Measurements from ENCODE around the gene PLPP3. TPM values are rescaled to one million over a fixed set of nuclear protein-coding genes. Genes with fewer than 3 reads are reported as not detected.

PLPP3 gene
- total RNA-seq, 4 donors from 2014 or later, result 138 to 244 (median 181) TPM

GRCh38 chr1:56507925-56508522, 71.3 kb downstream of the PLPP3 start:
- no peaks in the 10 kb centered on the region for H3K27me3 ChIP-seq
- peak overlapping the region in 1 of 4 donors; percentile 4 for H3K27ac ChIP-seq (replicated peaks in 1 of 4)
- peaks cover 49 to 86% (median 59%) of the 10 kb centered on the region in 4 donors for H3K4me1 ChIP-seq

GRCh38 chr1:56506951-56507491, 72.3 kb downstream of the PLPP3 start:
- Histone ChIP-seq H3K36me3 (peaks cover 40 to 82% (median 74%) of the 10 kb centered on the region in 4 donors), H3K4me1 (peaks cover 50 to 86% (median 67%) of the 10 kb centered on the region in 4 donors)

More at GRCh38 chr1:56507925-56508522, 71.3 kb downstream of the PLPP3 start:
- WGBS, result 95% methylated on average over 3 of the region's 3 CpGs
- Histone ChIP-seq H3K9me3 (no peaks in the 10 kb centered on the region), H3K36me3 (peaks cover 40 to 88% (median 73%) of the 10 kb centered on the region in 4 donors), H3K4me3 (no peak overlapping the region)
- TF ChIP-seq POLR2AphosphoS5 (IDR thresholded peaks at IDR 0.05), result no peak
- TF ChIP-seq EP300 (IDR thresholded peaks at IDR 0.05), result no peak
- no peak for TF ChIP-seq CTCF (IDR thresholded peaks at IDR 0.05)
- no peak for TF ChIP-seq POLR2A (IDR thresholded peaks at IDR 0.05; ENCODE audit: low read depth)
- intact Hi-C loops (cut with DNase I), result no loop called here
- no peak for DNase-seq (ENCODE audit: extremely low spot score)

GRCh38 chr1:56505792-56506743, 73.3 kb downstream of the PLPP3 start:
- no peak for DNase-seq (ENCODE audit: extremely low spot score)
- intact Hi-C loops (cut with DNase I), result no loop called here
- no peaks in the 10 kb centered on the region for H3K27me3 ChIP-seq
- peaks cover 37 to 76% (median 65%) of the 10 kb centered on the region in 4 donors for H3K36me3 ChIP-seq
- H3K27ac ChIP-seq (replicated peaks in 1 of 4), result no peak overlapping the region
- H3K4me1 ChIP-seq, result peaks cover 50 to 84% (median 67%) of the 10 kb centered on the region in 4 donors
- no peak overlapping the region for H3K4me3 ChIP-seq
- TF ChIP-seq EP300 (IDR thresholded peaks at IDR 0.05) (no peak), POLR2A (IDR thresholded peaks at IDR 0.05; ENCODE audit: low read depth) (no peak), POLR2AphosphoS5 (IDR thresholded peaks at IDR 0.05) (no peak), CTCF (IDR thresholded peaks at IDR 0.05) (no peak)
- no peaks in the 10 kb centered on the region for H3K9me3 ChIP-seq
- WGBS, result 66% methylated on average over 14 of the region's 14 CpGs

More at GRCh38 chr1:56506951-56507491, 72.3 kb downstream of the PLPP3 start:
- intact Hi-C loops (cut with DNase I), result no loop called here
- no peak overlapping the region for H3K27ac ChIP-seq (replicated peaks in 1 of 4)
- no peak for DNase-seq (ENCODE audit: extremely low spot score)
- no peaks in the 10 kb centered on the region for H3K9me3 ChIP-seq
- no peak for TF ChIP-seq CTCF (IDR thresholded peaks at IDR 0.05)
- no peak for TF ChIP-seq POLR2A (IDR thresholded peaks at IDR 0.05; ENCODE audit: low read depth)
- no peak for TF ChIP-seq POLR2AphosphoS5 (IDR thresholded peaks at IDR 0.05)
- no peak for TF ChIP-seq EP300 (IDR thresholded peaks at IDR 0.05)
- no peak overlapping the region for H3K4me3 ChIP-seq
- 78% methylated on average over 3 of the region's 3 CpGs for WGBS
- H3K27me3 ChIP-seq, result no peaks in the 10 kb centered on the region

- Histone ChIP-seq H3K4me3 (no peak overlapping the region), H3K9me3 (no peaks in the 10 kb centered on the region), H3K4me1 (peaks cover 32 to 79% (median 56%) of the 10 kb centered on the region in 4 donors), H3K36me3 (peaks cover 13 to 62% (median 49%) of the 10 kb centered on the region in 4 donors), H3K27ac (replicated peaks in 1 of 4) (no peak overlapping the region), H3K27me3 (no peaks in the 10 kb centered on the region)
- 81% methylated on average over 7 of the region's 7 CpGs for WGBS
- DNase-seq (ENCODE audit: extremely low spot score), result no peak
- TF ChIP-seq CTCF (IDR thresholded peaks at IDR 0.05), result no peak
- TF ChIP-seq POLR2AphosphoS5 (IDR thresholded peaks at IDR 0.05), result no peak
- TF ChIP-seq POLR2A (IDR thresholded peaks at IDR 0.05; ENCODE audit: low read depth), result no peak
- TF ChIP-seq EP300 (IDR thresholded peaks at IDR 0.05), result no peak
- intact Hi-C loops (cut with DNase I), result no loop called here
Measured at GRCh38 chr1:56502700-56503245, 76.6 kb downstream of the PLPP3 start.
